Measurements from ENCODE around the gene ZNF507. TPM values are rescaled to one million over a fixed set of nuclear protein-coding genes. Genes with fewer than 3 reads are reported as not detected.

ZNF507 gene
- total and polyA plus RNA-seq, 9 of the 15 experiments (the other 6 are each of a cell fraction or from before 2014, with no cell fraction given) = 2.9 to 25.0 (median 10.4) TPM

- H4K20me1 ChIP-seq (replicated peaks; ENCODE audit: control insufficient read depth, insufficient read depth, low read length) = no peaks in the 10 kb centered on the region
- no peak overlapping the region for H2AFZ ChIP-seq (ENCODE audit: low read depth, low read length)
- POLR2A ChIA-PET = interaction anchor here (2.7 kb wide), 1 partner anchor 11 kb away, joined by 18 read pairs; the partner anchor contains the start of gene DPY19L3
- WGBS (ENCODE audit: insufficient coverage, low coverage, missing lambda C conversion rate) = 85% methylated on average over 5 of the region's 5 CpGs
- BruUV-seq (replicated peaks) = TSS peak; percentile 7
- peaks cover 68% of the 10 kb centered on the region for H3K36me3 ChIP-seq (ENCODE audit: control insufficient read depth, insufficient read depth, low read length)
- no peak overlapping the region for H3K27ac ChIP-seq (ENCODE audit: extremely low read depth, low read depth, low read length)
- H3K9ac ChIP-seq (ENCODE audit: insufficient read depth in 1 of 2, low read depth in 2 of 2, low read length in 2 of 2) = no peak overlapping the region
- in situ Hi-C loops (cut with MboI) = no loop called here
- ATAC-seq (no peak), FAIRE-seq (no peak), DNase-seq (ENCODE audit: extremely low read depth in 1 of 4, low spot score in 3 of 4) (no peak)
- no peaks in the 10 kb centered on the region for H3K27me3 ChIP-seq (ENCODE audit: control insufficient read depth in 2 of 2, insufficient read depth in 2 of 2, low read length in 2 of 2)
- no peak overlapping the region for H3K4me2 ChIP-seq (ENCODE audit: insufficient read depth, low read length)
- no peak overlapping the region for H3K4me3 ChIP-seq
- H3K79me2 ChIP-seq (ENCODE audit: control insufficient read depth, insufficient read depth, low read length) = peaks cover 17% of the 10 kb centered on the region; the same call in 2 of the 3 replicates
- CTCF ChIA-PET (ENCODE audit: low intra/inter-chr PET ratio) = interaction anchor here (0.6 kb wide), 1 partner anchor 107 kb away, joined by 3 read pairs; no protein-coding TSS in a partner anchor
- peaks cover 9 to 13% of the 10 kb centered on the region in 2 experiments; a peak in 4 of 5 replicates for H3K4me1 ChIP-seq (replicated peaks in 1 of 2; ENCODE audit: control insufficient read depth in 2 of 2, insufficient read depth in 2 of 2, low read length in 2 of 2)
- H3K9me3 ChIP-seq (replicated peaks; ENCODE audit: control insufficient read depth, insufficient read depth, low read depth, low read length) = no peaks in the 10 kb centered on the region
- TF ChIP-seq RAD51 (IDR thresholded peaks at IDR 0.05; ENCODE audit: borderline replicate concordance, low read depth) (no peak), SNAPC5 (CRISPR knock-in tag; IDR thresholded peaks at IDR 0.05) (no peak), IFI16 (CRISPR knock-in tag; IDR thresholded peaks at IDR 0.05) (no peak), ZNF766 (CRISPR knock-in tag; conservative IDR thresholded peaks at IDR 0.05) (no peak)
- H3K9me1 ChIP-seq (ENCODE audit: control insufficient read depth, insufficient read depth, low read length) = no peaks in the 10 kb centered on the region
- intact Hi-C loops (cut with micrococcal nuclease) = no loop called here
Observed at GRCh38 chr19:32415669-32416068, 70.3 kb downstream of the ZNF507 start.

- Histone ChIP-seq H3K9me1 (ENCODE audit: control insufficient read depth, insufficient read depth, low read length) (no peaks in the 10 kb centered on the region), H4K20me1 (replicated peaks; ENCODE audit: control insufficient read depth, insufficient read depth, low read length) (no peaks in the 10 kb centered on the region), H3K27me3 (ENCODE audit: control insufficient read depth in 2 of 2, insufficient read depth in 2 of 2, low read length in 2 of 2) (no peaks in the 10 kb centered on the region), H3K4me3 (no peak overlapping the region), H2AFZ (ENCODE audit: low read depth, low read length) (no peak overlapping the region), H3K27ac (ENCODE audit: extremely low read depth, low read depth, low read length) (peak overlapping the region; percentile 40; the same call in 1 of the 3 replicates), H3K9me3 (replicated peaks; ENCODE audit: control insufficient read depth, insufficient read depth, low read depth, low read length) (no peaks in the 10 kb centered on the region), H3K4me1 (replicated peaks in 1 of 2; ENCODE audit: control insufficient read depth in 2 of 2, insufficient read depth in 2 of 2, low read length in 2 of 2) (peaks cover 18% of the 10 kb centered on the region in 2 experiments), H3K79me2 (ENCODE audit: control insufficient read depth, insufficient read depth, low read length) (peaks cover 17% of the 10 kb centered on the region; the same call in 2 of the 3 replicates), H3K4me2 (ENCODE audit: insufficient read depth, low read length) (no peak overlapping the region), H3K36me3 (ENCODE audit: control insufficient read depth, insufficient read depth, low read length) (peaks cover 58% of the 10 kb centered on the region), H3K9ac (ENCODE audit: insufficient read depth in 1 of 2, low read depth in 2 of 2, low read length in 2 of 2) (no peak overlapping the region)
- ATAC-seq (no peak), FAIRE-seq (no peak), DNase-seq (ENCODE audit: extremely low read depth in 1 of 4, low spot score in 3 of 4) (peak in 1 of 4 experiments; percentile 18)
- POLR2A ChIA-PET = interaction anchor here (0.7 to 2.7 kb wide), 6 partner anchors 8 to 49 kb away, joined by 3 to 18 read pairs (median 3); partner anchors contain the start of gene DPY19L3
- in situ Hi-C loops (cut with MboI) = no loop called here
- intact Hi-C loops (cut with micrococcal nuclease) = no loop called here
- 91% methylated on average over 8 of the region's 8 CpGs for WGBS (ENCODE audit: insufficient coverage, low coverage, missing lambda C conversion rate)
- CTCF ChIA-PET (ENCODE audit: low intra/inter-chr PET ratio) = no interaction called here
- no TSS peak for BruUV-seq (replicated peaks)
- TF ChIP-seq ELF1 (tag; IDR thresholded peaks at IDR 0.05) = no peak
- TF ChIP-seq CCAR2 (IDR thresholded peaks at IDR 0.05; ENCODE audit: low read depth, low read length) = no peak
- no peak for TF ChIP-seq ZNF639 (CRISPR knock-in tag; conservative IDR thresholded peaks at IDR 0.05 in 1 of 2, IDR thresholded peaks at IDR 0.05 in 1 of 2)
- no peak for TF ChIP-seq TCF3 (CRISPR knock-in tag; IDR thresholded peaks at IDR 0.05)
- no peak for TF ChIP-seq TEAD2 (tag; IDR thresholded peaks at IDR 0.05)
- no peak for TF ChIP-seq KHSRP (IDR thresholded peaks at IDR 0.05)
- TF ChIP-seq MAX (CRISPR knock-in tag; IDR thresholded peaks at IDR 0.05) = peak; percentile 37; the same call in 1 of the 2 replicates
- TF ChIP-seq TAF1 (IDR thresholded peaks at IDR 0.05; ENCODE audit: control insufficient read depth, extremely low read depth, insufficient read depth, low read length, severe bottlenecking) = no peak
- no peak for TF ChIP-seq RNF2 (IDR thresholded peaks at IDR 0.05)
- no peak for TF ChIP-seq PYGO2 (tag; IDR thresholded peaks at IDR 0.05)
Observed at GRCh38 chr19:32416749-32417456, 71.5 kb downstream of the ZNF507 start.
